ENCODE results near the gene ADGRF1. TPM values are rescaled to one million over a fixed set of nuclear protein-coding genes. Genes with fewer than 3 reads are reported as not detected.

Gene ADGRF1
- total RNA-seq, 1 donor from 2014 or later = 24.4 TPM

DNA sequence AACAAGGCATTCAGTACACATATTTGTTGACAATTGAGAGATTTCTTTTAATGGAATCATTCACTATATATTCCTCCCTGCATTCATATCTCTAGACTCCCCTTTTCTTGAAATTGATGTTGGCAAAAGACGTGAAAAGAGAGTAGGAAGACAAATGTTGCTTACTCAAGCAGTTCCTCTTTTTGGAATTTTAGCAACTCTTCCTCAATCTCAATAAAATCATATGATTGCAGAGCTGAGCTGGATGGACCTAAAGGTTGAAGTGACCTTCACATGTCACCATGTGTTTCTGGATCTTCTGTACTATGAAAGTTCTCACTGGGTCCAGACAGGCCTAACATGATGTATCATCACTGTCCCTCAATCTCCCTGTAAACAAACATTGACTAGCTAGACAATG, 18.6 kb downstream of the ADGRF1 start:
- TF ChIP-seq, protein P1, sequence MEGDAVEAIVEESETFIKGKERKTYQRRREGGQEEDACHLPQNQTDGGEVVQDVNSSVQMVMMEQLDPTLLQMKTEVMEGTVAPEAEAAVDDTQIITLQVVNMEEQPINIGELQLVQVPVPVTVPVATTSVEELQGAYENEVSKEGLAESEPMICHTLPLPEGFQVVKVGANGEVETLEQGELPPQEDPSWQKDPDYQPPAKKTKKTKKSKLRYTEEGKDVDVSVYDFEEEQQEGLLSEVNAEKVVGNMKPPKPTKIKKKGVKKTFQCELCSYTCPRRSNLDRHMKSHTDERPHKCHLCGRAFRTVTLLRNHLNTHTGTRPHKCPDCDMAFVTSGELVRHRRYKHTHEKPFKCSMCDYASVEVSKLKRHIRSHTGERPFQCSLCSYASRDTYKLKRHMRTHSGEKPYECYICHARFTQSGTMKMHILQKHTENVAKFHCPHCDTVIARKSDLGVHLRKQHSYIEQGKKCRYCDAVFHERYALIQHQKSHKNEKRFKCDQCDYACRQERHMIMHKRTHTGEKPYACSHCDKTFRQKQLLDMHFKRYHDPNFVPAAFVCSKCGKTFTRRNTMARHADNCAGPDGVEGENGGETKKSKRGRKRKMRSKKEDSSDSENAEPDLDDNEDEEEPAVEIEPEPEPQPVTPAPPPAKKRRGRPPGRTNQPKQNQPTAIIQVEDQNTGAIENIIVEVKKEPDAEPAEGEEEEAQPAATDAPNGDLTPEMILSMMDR (conservative IDR thresholded peaks at IDR 0.05; ENCODE audit: low read depth, low read length) = no peak
- no peak overlapping the region for H3K4me3 ChIP-seq (ENCODE audit: low read depth, low read length)
- no peak for DNase-seq (ENCODE audit: low read depth)

DNA sequence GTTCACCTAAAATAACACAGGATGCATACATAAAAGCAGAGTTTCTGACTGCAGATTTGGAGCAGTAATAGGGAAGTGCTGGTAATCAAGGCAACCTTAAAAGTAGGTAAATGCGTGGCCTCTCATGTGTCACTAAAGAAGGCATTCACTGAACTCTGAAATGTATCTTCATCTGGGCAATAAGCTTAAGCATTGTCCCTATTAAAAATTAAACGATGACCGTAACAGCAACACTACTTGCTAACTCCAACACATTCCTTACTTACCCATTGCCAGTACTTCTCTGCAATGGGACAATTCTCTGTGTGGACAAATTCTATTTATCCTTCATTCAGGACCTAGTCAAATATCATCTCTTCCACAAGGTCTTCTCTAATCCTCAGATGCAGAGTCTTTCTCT, 19.9 kb downstream of the ADGRF1 start:
- no peak overlapping the region for H3K4me3 ChIP-seq (ENCODE audit: low read depth, low read length)
- TF ChIP-seq, protein P1 (conservative IDR thresholded peaks at IDR 0.05; ENCODE audit: low read depth, low read length) = no peak
- DNase-seq (ENCODE audit: low read depth) = no peak

DNA sequence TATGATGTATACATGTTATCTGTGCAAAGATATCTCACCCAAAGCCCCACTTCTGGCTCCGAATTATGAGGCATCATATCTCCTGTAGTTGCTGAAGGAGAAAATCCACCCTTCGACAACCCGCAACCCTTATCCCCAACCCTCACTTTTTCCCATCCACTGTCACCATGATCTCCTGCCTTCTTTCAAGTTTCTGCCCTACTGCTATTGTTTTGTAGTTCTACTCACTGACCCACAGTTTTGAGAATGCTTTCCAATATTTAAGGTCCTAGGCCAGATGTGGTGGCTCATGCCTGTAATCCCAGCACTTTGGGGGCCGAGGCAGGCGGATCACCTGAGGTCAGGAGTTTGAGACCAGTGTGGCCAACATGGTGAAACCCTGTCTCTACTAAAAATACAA, 22.2 kb downstream of the ADGRF1 start:
- no peak for DNase-seq (ENCODE audit: low read depth)
- no peak overlapping the region for H3K4me3 ChIP-seq (ENCODE audit: low read depth, low read length)
- TF ChIP-seq, protein P1 (conservative IDR thresholded peaks at IDR 0.05; ENCODE audit: low read depth, low read length) = no peak

DNA sequence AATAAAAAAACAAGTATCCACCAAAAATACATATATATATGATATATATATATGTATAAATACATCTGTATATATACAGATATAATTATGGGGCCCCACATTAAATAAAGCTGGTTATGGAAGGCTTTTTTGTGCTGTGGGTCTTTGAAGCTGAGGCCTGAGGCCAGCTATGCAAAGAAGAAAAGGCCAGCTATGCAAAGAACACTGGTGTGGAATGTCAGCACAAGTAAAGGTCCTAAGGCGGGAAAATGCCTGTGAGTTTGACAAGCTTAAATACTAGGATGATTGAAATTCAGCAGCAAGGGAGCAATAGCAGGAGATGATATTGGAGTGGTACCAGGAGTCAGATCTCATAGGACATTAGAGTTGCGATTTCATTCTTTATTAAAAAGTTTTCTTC, 25.2 kb downstream of the ADGRF1 start:
- H3K4me3 ChIP-seq (ENCODE audit: low read depth, low read length) = no peak overlapping the region
- TF ChIP-seq, protein P1 (conservative IDR thresholded peaks at IDR 0.05; ENCODE audit: low read depth, low read length) = no peak
- no peak for DNase-seq (ENCODE audit: low read depth)

DNA sequence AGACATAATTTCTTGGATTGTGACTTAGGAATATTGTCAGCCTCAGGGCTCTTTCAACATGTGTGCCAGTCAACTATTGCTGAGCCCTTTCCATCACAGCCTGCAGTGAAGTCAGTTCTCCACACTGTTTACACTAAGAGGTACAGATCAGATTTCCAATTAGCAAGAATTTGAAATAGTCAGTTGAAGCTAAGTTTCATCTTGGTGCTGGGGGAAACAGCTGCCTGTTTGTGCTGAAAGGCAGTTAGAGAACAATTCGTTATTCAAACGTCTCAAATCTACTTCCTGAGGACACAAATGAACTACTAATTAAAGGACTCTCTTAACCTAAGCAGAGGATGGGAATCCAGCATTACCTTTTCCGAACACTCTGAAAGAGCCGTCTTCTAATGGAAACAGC, 25.9 kb downstream of the ADGRF1 start:
- no peak for DNase-seq (ENCODE audit: low read depth)
- no peak overlapping the region for H3K4me3 ChIP-seq (ENCODE audit: low read depth, low read length)
- TF ChIP-seq, protein P1 (conservative IDR thresholded peaks at IDR 0.05; ENCODE audit: low read depth, low read length) = no peak

DNA sequence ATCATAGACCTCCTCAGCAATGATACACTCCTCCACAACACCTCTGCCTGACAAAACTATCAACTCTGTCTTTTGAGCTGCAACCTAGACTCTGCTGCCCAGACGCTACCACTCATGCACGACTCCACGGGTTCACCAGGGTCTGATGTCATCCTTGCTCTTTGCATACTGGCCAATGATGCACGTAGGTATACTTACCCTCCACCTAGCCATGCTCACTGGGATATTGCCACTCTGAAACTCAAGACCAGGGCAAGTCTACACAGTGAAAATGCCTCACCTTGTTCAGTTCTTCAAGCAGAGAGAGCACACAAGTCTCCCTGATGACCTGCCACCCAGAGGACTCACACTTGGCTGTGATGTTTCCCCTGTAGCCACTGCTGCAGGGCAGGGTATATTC, 27.7 kb downstream of the ADGRF1 start:
- TF ChIP-seq, protein P1 (conservative IDR thresholded peaks at IDR 0.05; ENCODE audit: low read depth, low read length) = no peak
- no peak for DNase-seq (ENCODE audit: low read depth)
- no peak overlapping the region for H3K4me3 ChIP-seq (ENCODE audit: low read depth, low read length)

DNA sequence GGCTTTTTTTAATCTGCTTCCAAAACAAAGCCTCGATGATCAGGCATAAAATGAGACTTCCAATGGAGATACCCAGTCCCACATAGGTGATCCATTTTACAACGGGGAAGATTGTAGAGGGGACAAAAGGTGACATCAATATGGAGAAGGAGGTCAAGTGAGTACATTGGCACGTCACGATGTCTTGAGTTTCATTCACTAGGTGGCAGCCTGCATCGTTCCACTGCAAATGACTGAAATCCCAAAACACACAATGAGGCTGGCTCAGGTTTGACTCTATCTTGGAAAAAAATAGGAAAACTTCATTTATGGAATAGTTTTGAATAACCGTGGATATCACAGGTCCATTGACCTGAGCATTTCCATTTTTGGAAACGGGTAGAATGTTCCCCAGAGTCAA, 32.5 kb downstream of the ADGRF1 start:
- no peak overlapping the region for H3K4me3 ChIP-seq (ENCODE audit: low read depth, low read length)
- no peak for DNase-seq (ENCODE audit: low read depth)
- TF ChIP-seq, protein P1 (conservative IDR thresholded peaks at IDR 0.05; ENCODE audit: low read depth, low read length) = peak; percentile 27

Data from epithelial cell of proximal tubule (primary cell).